ENCODE measurements around the gene CTF1. TPM values are rescaled to one million over a fixed set of nuclear protein-coding genes. Genes with fewer than 3 reads are reported as not detected.
A peak's percentile ranks its signal among the peaks of the same experiment; 100 is the strongest.

CTF1 gene
- total and polyA plus RNA-seq, 2 experiments from 2014 or later: 4.9 to 14.0 TPM

GRCh38 chr16:30900588-30900987 lies 4.2 kb downstream of the CTF1 start:
- peaks cover 7% of the 10 kb centered on the region for H3K4me1 ChIP-seq (ENCODE audit: low read depth)
- H3K4me3 ChIP-seq: no peak overlapping the region
- H3K9me3 ChIP-seq (ENCODE audit: low read depth): no peaks in the 10 kb centered on the region
- H3K27ac ChIP-seq: no peak overlapping the region
- DNase-seq (ENCODE audit: low read depth in 1 of 2, low spot score in 1 of 2): no peak
- TF ChIP-seq CTCF (IDR thresholded peaks at IDR 0.05; ENCODE audit: low read depth, low read length): no peak
- H3K27me3 ChIP-seq: no peaks in the 10 kb centered on the region
- no peaks in the 10 kb centered on the region for H3K36me3 ChIP-seq

GRCh38 chr16:30901201-30902028 lies 5.0 kb downstream of the CTF1 start:
- TF ChIP-seq CTCF (IDR thresholded peaks at IDR 0.05; ENCODE audit: low read depth, low read length): no peak
- H3K27ac ChIP-seq: peak overlapping the region; percentile 60

DNA sequence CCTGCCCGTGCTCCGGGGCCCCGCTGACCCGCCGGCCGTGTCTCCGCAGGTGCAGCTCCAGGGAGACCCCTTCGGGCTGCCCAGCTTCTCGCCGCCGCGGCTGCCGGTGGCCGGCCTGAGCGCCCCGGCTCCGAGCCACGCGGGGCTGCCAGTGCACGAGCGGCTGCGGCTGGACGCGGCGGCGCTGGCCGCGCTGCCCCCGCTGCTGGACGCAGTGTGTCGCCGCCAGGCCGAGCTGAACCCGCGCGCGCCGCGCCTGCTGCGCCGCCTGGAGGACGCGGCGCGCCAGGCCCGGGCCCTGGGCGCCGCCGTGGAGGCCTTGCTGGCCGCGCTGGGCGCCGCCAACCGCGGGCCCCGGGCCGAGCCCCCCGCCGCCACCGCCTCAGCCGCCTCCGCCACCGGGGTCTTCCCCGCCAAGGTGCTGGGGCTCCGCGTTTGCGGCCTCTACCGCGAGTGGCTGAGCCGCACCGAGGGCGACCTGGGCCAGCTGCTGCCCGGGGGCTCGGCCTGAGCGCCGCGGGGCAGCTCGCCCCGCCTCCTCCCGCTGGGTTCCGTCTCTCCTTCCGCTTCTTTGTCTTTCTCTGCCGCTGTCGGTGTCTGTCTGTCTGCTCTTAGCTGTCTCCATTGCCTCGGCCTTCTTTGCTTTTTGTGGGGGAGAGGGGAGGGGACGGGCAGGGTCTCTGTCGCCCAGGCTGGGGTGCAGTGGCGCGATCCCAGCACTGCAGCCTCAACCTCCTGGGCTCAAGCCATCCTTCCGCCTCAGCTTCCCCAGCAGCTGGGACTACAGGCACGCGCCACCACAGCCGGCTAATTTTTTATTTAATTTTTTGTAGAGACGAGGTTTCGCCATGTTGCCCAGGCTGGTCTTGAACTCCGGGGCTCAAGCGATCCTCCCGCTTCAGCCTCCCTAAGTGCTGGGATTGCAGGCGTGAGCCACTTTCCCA lies 5.9 kb downstream of the CTF1 start:
- H3K36me3 ChIP-seq: no peaks in the 10 kb centered on the region
- no peak for TF ChIP-seq CTCF (IDR thresholded peaks at IDR 0.05; ENCODE audit: low read depth, low read length)
- no peaks in the 10 kb centered on the region for H3K4me1 ChIP-seq (ENCODE audit: low read depth)
- peak; percentile 79 to 89 for DNase-seq (ENCODE audit: low read depth in 1 of 2, low spot score in 1 of 2)
- H3K27me3 ChIP-seq: no peaks in the 10 kb centered on the region
- peak overlapping the region; percentile 83 for H3K27ac ChIP-seq
- H3K9me3 ChIP-seq (ENCODE audit: low read depth): no peaks in the 10 kb centered on the region
- H3K4me3 ChIP-seq: peak overlapping the region; percentile 32

More at GRCh38 chr16:30901201-30902028, 5.0 kb downstream of the CTF1 start:
- H3K36me3 ChIP-seq: no peaks in the 10 kb centered on the region
- DNase-seq (ENCODE audit: low read depth in 1 of 2, low spot score in 1 of 2): peak in 1 of 2 donors; percentile 18
- no peaks in the 10 kb centered on the region for H3K9me3 ChIP-seq (ENCODE audit: low read depth)
- no peaks in the 10 kb centered on the region for H3K4me1 ChIP-seq (ENCODE audit: low read depth)
- H3K27me3 ChIP-seq: no peaks in the 10 kb centered on the region
- peak overlapping the region; percentile 32 for H3K4me3 ChIP-seq

GRCh38 chr16:30903002-30903401 lies 6.6 kb downstream of the CTF1 start:
- no peak overlapping the region for H3K4me3 ChIP-seq
- H3K4me1 ChIP-seq (ENCODE audit: low read depth): no peaks in the 10 kb centered on the region
- no peak for DNase-seq (ENCODE audit: low read depth in 1 of 2, low spot score in 1 of 2)
- H3K9me3 ChIP-seq (ENCODE audit: low read depth): no peaks in the 10 kb centered on the region
- H3K27me3 ChIP-seq: no peaks in the 10 kb centered on the region
- TF ChIP-seq CTCF (IDR thresholded peaks at IDR 0.05; ENCODE audit: low read depth, low read length): no peak
- H3K36me3 ChIP-seq: no peaks in the 10 kb centered on the region
- H3K27ac ChIP-seq: no peak overlapping the region

DNA sequence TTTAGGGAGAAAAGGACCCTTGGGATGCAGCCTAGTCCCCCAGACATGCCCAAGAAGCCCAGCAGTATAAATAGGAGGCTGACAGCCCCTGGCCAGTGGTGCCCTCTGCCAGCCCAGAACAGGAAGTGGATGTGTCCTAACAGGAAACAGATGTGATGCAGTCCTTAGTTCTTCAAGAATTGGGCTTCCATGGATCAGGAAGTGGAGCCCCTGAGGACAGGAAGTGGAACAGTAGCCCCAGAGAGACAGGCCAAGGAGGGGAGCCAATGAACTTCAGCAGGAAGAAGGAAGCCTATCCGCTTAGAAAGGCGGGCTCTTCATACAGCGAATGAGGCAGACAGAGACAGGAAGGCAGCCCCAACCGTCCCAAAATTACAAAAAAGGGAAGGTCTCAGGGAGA lies 7.2 kb downstream of the CTF1 start:
- no peaks in the 10 kb centered on the region for H3K9me3 ChIP-seq (ENCODE audit: low read depth)
- peak in 1 of 2 donors; percentile 37 for DNase-seq (ENCODE audit: low read depth in 1 of 2, low spot score in 1 of 2)
- TF ChIP-seq CTCF (IDR thresholded peaks at IDR 0.05; ENCODE audit: low read depth, low read length): no peak
- no peak overlapping the region for H3K27ac ChIP-seq
- H3K4me3 ChIP-seq: no peak overlapping the region
- H3K4me1 ChIP-seq (ENCODE audit: low read depth): no peaks in the 10 kb centered on the region
- H3K36me3 ChIP-seq: no peaks in the 10 kb centered on the region
- no peaks in the 10 kb centered on the region for H3K27me3 ChIP-seq
